Measurements from ENCODE around the gene SLX4IP.
A peak's percentile ranks its signal among the peaks of the same experiment; 100 is the strongest.

SLX4IP gene

DNA sequence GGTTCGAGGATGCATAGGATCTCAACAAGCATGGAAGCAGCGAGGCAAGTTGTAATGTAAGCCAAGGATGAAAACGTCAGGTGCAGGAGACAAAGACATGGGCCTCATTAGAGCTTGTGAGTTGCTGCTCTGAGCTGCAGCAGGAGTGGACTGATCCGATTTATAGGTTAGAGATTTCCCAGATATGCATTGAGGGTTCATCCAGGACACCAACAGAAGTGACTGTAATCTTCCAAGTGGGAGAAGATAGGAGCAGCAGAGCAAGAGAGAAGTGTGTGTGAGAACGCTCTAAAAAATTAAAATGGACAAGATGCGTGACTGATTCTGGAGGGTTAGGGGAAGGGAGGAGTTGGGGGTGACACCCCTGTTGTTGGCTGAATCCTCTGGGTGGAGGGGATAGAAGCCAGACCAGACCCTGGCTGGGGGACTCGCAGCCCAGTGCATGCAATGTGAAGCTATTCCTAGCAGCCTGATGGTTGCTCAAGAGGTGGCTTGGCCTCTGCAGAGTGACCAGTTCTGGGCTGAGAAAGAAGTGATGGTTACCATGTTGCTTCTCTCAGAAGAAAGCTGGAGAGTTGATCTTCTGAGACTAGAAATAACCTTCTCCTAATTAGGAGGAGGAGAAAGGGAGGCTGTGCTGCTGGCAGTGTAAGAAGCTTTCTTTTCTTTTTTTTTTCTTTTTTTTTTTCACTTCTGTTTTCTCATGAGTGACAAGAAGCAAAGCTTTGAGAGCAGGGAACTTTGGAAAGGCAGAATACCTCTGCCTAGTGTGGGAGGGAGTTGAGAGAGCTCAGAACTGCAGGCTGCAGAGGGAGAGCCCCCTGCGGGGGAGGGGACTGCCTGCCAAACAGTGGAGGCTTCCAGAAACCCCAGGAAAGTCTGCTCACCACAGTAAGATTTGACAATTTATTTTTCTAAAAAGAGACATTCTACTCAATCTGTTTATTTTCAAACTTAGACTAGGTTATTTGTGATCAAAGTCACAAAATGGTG, 116.9 kb downstream of the SLX4IP start:
- DNase-seq (ENCODE audit: low read depth), result no peak

DNA sequence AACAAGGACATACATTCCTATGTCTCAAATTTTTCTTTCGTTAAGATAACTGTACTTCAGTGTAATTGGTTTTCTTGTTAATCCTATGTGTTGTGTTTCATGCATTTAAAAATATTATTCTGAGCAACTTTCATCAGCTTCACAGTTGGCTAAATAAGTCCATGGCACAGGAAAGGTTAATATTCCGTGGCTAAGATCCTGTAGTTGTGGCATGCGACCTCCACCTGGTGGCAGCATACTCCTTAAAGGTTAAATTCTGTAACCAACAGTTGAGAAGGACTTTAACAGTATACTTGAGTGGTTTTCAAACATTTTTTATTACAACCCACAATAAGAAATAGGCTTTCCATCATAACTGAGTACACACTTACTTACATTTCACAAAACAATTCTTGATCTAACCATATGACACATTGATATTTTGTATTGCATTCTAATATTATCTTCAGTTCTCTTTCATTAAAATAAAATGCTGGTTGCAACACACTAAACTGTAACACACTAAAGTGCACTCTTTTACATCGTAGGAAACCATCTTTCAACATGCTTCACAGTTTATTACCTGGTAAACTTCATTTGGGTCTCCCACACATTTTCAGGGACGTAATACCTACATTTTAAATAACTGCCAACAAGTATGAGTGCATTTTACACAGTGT, 118.3 kb downstream of the SLX4IP start:
- peak; percentile 23 for DNase-seq (ENCODE audit: low read depth)

DNA sequence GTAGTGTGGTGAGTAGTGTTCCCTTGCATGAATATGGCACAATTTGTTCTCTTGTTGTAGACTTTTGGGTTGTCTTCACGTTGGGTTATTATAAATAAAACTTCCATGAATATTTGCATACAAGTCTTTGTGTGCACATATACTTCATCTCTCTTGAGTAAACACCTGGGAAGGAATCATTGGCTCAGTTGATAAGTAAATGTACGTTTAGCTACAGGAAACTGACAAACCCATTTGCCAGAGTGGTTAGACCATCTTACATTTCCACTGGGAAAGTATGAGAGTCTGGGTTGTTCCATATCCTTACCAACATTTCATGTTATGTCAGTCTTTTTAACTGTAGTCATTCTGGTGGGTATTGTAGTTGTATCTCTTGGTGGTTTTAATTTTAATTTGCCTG, 119.2 kb downstream of the SLX4IP start:
- DNase-seq (ENCODE audit: low read depth), result no peak

DNA sequence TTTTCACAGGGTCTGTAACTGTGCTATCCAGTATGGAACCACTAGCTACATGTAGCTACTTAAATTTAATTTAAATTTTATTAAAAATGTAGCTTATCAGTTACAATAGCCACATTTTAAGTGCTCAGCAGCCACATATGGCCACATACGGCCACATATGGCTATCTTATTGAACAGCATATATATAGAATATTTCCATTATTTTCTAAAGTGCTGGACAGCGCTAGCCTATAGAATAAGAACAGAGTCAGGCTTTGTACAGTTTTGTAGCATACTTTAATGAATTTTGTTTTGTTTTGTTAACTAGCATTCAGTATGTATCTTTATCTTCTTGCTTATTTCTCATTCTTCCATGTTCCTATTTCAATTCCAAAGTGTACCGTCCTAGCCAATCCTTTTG, 120.3 kb downstream of the SLX4IP start:
- no peak for DNase-seq (ENCODE audit: low read depth)

DNA sequence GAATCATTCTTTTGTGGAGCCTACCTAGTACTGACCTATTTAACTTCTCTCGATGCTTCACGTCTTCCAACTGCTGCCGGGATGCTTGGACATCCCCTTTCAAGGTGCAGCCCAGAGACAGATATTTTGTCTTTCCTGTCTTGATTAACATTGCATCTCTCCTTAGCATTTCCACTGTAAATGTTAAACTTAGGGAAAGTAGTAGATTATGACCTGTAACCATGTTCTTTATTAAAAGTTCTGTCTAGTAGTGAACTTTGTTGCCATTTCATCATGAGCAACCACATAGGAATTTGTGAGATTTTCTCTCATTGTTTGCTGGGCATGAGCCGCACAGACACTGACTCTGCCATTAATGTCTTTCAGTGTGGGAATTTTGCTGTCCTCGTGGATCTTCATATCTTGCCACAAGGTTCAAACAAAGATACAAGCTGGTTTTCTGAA, 120.8 kb downstream of the SLX4IP start:
- no peak for DNase-seq (ENCODE audit: low read depth)

DNA sequence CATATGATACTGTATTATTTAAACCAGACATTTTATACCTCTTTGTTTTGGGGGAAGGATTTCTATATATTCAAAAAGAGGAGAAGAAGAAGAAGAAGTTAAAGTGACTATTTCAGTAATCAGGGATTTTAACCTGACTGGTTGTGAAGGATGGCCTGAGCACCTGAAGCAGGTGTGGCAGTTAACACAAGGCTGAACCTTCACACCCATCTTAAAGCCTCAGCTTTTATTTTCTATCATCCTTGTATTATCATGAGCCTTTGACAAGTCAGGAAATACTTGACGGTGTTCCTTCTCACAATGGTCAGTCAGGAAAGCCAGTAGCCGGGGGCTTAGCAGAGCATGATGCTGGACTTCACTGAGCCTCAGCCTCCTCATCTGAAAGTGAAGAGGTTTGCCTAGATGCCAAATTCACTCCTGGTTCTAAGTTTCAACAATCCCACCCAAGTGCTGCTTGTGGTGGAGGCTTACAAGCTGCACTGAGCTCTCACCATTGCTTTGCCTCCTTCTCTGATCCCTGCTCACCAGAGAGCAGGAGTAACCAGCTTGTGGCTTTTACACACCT, 121.5 kb downstream of the SLX4IP start:
- DNase-seq (ENCODE audit: low read depth), result no peak

DNA sequence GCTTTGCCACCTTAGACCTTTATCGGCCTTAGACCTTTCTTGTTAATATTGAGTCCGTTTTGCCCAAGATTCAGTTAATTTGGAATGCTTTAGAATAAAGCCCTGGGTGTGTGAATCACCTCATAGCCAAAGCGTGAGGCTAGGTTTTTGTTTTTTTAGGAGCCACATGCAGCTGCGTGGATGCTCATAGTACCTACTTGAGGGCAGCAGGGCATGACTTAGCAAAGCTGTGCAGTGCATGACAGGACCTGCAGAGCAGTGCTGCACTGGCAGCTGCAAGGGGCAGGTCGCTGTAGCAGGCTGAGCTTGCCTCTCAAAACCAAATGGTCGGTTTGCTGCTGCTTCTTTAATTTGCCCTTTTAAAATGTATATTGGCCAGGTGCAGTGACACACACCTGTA, 122.6 kb downstream of the SLX4IP start:
- no peak for DNase-seq (ENCODE audit: low read depth)

DNA sequence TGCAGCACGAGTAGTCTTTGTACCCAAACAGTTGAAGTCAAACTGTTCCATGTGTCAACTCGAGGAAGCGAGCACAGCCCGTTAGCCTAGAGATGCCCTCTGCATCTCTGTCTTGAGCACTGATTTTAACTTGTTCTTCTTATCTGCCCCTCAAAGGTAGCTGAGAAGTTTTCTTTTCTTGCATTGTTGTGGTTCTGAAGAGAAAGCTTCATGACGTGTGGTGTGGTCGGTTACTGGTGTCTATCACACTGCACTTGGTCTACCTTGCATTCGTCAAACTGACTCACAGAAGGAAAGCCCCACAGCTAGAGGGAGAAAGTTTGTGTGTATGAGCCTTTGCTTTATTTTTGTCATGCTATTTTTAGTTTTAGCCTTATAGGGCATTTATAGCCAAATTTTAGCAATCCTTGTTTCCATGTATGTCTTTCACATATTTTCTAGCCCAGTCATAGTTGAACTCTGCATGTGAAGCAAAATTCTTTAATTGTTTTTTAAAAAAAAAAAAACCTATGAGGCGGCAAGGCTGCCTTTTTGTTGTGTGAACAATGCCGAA, 123.6 kb downstream of the SLX4IP start:
- peak; percentile 20 for DNase-seq (ENCODE audit: low read depth)

DNA sequence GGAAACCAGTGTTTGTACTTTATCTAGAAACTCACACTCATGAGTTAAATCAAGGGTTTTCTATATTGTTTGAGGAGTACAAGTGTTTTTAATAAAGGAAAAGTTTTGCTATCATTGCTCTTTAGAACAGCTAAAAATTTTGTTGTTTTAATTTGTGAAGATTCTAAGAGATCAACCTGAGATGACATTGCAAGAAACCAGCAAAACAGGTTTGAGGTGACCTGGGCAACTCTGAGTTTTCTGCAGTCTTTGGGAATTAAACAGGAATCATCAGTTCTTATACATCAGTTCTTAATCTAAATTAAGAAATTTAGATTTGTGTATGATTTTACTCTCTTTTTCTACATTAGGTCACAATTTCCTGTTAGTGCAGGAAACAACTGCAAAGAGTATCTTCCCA, 124.2 kb downstream of the SLX4IP start:
- DNase-seq (ENCODE audit: low read depth), result no peak

DNA sequence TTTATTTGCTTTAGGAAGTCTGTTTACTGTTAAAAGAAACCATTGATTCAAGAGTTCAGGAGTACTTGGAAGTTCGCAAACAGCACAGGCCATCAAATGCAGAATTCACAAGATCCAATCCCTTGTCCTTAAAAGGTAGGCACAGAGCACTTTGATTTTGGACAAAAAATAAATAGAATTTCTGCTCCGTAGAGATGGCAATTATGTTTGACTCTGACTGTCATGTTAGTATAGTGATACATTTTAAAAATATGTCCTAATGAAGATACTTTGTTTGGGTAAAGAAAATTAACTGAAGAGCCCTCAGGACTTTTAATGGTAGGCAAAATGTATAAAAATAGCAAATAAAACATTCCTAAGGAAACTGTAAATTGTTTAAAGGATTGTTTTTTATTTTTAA, 125.6 kb downstream of the SLX4IP start:
- DNase-seq (ENCODE audit: low read depth), result no peak

DNA sequence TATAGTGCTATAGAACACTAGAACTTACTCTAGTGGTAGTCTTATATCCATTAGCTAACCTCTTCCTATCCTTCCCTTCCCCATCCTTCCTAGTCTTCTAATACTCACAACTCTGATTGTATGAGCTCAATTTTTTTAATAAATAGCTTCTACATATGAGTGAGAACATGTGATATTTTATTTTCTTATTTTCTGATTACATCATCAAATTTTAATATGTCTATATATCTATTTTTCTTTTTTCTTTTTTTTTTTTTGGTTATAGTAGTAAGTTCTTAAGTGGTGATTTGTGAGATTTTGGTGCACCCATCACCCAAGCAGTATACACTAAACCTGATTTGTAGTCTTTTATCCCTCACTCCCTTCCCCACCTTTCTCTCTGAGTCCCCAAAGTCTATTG, 126.2 kb downstream of the SLX4IP start:
- DNase-seq (ENCODE audit: low read depth), result no peak

DNA sequence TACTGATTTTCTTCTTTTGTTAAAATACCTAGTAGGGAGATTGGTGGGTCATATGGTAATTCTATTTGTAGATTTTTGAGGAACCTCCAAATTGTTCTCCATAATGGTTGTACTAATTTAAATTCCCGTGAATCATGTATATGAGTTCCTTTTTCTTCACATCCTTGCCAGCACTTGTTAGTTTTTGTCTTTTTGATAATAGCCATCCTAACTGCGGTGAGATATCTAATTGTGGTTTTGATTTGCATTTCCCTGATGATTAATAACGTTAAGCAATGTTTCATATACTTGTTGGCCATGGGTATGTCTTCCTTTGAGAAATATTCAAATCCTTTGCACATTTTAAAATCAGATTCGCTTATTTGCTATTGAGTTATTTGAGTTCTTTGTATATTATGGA, 127.8 kb downstream of the SLX4IP start:
- DNase-seq (ENCODE audit: low read depth), result no peak

DNA sequence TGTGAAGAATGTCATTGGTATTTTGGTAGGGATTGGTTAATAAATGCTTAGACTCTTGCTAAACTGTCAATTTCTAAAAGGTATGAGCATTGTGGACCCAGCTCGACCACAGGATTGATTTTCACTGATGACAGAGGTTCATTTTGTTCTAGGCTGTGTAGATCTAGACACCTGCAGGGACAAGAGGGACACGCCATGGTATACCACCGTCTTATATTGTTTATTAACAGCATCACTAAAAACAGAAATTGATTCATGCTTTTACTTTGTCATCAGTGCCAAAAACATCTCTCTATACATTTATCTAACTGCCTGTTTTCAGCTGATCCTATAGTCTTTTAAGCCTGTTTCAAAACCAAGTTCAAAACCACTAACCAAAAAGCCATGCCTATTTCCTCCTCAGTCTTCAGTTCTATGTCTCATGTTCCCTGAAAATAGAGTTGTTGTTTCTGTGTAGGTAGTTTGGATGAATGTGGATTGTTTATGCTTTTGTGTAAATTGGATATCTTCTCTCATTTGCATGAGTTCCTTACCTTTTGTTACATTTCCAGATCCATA, 128.9 kb downstream of the SLX4IP start:
- DNase-seq (ENCODE audit: low read depth), result no peak

DNA sequence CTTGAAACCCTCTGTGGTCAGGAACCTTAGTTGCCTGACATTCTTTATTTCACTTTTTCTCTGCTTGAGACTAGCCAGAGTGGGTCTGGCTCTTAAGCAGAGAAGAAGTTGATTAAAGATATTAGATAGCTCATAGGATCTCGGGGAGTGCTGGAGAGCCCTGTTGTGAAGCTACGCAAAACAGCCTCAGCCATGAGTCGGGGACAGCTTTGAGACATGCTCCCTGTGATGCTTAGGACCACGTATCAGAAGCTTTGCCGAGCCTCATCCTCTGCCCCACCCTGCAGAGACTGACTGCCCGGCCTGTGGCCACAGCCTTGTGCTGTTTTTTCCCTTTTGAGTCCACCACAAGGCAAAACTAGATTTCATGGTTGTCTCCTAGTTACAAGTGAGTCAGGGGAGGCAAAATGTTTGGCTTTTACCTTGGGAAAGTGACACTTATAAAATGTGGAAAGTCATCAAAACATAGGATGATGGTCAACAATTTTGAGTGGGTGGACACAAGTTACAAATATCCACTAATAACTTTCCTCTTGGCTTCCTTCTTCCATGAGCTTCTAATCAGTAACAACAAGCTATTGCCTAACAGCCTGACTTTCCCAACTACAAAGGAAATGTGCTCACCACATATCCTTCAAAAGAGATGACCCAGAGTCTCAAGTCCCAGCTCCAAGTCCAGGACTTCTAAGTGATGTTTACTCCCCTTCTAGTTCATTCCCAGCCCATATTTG, 130.3 kb downstream of the SLX4IP start:
- DNase-seq (ENCODE audit: low read depth), result no peak

DNA sequence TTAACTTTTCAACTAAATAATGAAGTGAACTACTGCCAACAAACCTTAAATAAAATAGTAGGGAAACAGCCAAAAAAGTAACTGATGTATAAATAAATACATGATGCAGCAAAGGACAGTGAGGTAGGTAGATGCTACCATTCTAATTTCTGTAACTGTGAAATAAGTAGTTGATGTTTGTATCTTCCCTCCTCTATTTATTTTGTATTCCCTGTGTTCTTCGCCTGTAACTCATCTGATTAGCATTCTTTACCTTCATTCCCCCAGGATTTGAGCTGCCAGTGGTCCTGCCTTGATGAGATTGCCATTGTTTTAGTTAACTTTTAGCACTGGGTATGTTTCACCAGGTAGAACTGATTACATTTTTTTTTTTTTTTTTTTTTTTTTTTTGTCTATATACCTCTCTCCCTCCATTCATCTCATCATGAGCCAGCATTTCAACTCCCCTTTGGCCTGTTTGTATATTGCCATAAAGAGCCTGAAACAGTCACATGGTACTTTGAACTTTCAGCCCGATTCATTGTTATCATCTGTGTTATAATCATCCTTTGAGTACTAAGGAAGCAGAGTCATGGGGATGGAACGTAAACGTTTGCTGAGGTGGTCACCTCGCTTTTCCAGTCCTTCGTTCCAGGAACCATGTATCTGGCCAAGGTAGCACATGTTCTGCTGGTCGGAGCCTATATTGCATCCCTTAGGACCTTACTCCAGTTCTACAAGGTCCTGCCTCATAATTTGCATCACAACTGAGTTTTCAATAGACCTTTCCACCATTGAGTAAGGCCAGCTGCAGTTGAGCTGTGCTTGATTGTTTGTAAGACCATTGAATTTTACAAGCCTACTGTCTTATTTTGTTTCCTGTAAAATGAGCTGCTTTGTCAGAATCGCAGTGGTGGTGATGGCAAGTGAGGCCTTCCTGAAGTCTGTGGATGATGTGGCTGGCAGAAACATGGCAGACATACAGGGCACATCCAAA, 131.1 kb downstream of the SLX4IP start:
- DNase-seq (ENCODE audit: low read depth), result no peak

DNA sequence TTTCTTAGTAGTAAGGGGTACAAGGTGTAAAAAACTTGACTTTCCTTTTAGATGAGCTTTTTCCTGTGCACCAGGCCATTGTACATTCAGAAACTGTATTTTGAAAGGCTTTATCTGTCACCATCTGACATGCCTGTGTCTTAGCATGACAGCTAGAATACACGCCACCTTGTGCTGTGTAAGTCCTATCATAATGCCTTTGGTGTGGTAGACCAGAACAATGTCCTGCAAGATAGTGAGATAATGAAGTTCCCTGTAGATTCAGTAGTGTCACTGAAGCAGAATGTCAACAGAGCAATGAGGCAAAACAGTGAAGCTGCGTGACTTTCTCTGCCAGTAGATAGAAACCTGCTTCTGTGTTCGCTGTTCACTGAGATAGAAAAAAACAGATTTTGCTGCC, 132.9 kb downstream of the SLX4IP start:
- no peak for DNase-seq (ENCODE audit: low read depth)

DNA sequence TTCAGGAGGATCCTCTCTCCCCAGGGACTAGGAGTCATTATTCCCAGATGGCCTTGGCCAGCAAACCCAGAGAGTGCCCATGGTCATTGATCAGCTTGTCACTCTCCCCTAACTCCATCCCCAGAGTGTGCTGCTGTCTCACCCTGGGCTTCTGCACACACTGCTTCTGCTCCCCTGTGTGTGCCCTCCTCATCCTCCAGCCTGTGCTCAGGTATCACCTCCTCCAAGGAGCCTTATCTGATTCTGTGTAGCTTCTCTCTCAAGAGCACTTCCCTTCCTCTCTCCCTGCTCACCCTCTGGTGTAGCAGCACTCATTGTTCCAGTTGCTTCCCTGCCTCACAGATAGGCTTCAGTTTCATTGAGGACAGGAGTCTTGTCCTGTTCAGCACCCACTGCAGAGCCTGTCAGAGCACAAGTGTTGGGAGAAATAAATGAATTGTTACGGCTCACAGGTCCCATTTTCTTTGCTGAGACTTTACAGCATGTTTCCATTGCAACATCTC, 136.3 kb downstream of the SLX4IP start:
- DNase-seq (ENCODE audit: low read depth), result no peak

DNA sequence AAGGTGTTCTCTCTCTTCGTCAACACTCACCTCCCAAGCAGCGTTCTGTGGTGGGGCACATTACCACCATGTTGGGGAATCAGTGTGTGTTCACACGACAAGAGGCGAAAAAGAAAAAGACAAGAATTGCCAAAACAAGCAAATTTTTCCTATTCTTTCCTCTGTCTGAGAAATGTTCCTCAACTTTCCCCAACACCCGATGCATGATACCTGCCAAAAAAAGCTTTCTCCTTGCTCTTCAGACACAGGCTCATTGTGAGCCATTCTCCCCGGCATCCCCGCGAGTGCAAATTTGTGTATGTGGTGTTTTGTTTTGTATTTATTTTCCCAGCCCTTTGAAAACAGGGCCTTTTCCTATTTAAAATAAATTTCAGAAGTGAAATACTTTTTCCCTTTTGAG, 137.7 kb downstream of the SLX4IP start:
- no peak for DNase-seq (ENCODE audit: low read depth)

DNA sequence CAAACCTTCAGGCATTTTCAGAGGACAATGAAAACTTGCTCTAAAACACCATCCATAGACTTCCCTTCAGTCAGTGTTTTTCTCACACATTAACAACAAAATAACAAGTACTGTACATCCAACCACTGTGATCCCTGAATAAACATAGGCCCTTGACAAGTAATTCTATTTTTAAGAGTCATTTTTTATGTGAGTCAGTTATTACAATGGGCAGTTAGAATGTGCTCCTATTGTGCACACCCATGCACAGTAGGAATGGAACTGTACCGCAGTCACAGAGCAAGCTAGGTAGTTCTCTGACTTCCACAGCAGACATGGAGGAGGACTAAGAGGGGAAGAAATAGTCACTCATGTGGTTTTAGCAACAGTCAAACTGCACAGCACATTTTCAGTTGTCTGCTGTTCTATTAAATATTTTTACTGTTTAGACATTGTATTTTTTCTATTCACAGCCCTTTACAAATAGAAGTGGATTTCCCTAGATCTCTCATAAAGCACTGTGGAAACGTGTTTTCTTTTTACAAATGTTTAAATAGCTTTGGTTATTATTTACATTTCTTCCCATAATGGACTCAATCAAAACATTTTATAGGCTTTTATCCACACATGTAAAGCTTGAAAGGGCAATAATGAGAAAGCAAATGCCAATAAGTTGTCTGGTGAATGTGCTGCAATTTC, 138.3 kb downstream of the SLX4IP start:
- no peak for DNase-seq (ENCODE audit: low read depth)

DNA sequence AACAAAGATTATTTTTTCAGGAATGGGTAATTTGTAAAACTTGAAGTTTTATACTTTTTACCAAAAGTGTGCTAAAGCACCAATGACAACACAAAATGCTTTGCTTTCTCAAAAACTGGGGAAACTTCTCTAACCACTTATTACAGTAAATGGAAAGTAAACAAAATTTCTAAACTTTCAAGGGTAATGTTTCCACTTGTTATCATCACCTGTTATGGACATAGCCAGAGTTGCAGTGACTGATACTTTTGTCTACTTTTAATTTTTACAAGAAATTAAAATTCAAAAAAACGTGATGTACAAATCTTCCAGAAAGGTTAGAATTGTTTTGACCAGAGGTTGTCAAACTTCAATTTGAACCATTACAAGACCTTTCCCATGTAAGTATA, 138.8 kb downstream of the SLX4IP start:
- no peak for DNase-seq (ENCODE audit: low read depth)

Data from activated T-cell treated with anti-CD3 and anti-CD28 coated beads for 24 hours (primary cell).